ENCODE results near the gene LOXL1.

Gene LOXL1

DNA sequence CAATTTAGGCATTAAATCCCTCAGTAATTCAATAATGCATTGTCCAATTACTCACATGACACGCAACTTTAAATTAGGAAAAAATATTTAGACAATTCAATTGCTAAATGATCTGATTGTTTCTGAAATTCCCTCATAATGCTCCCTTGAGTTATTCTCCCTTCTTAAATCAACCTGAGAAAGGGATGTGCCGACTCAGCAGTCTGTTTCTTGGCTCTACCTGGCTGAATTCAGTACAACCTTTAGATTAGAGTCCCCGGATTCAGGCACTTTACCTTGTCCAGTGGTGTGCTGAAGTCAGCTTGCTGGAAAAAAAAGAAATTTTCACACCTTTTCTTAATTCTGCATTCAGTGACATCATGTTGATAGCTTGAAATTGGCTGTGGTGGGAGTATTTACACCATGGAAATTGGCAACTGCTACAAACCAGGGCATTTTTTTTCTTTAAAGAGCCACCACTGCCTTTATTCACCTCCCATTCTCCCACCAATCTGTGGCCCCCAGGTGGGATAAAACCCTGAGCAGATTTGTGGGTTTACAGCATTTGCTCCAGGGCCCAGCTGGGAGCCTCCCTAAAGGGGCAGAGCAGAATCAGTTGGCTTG lies 20.9 kb upstream of the LOXL1 start:
- H3K27me3 ChIP-seq (ENCODE audit: insufficient read depth, poor library complexity, severe bottlenecking) = no peaks in the 10 kb centered on the region
- TF ChIP-seq, protein P1, sequence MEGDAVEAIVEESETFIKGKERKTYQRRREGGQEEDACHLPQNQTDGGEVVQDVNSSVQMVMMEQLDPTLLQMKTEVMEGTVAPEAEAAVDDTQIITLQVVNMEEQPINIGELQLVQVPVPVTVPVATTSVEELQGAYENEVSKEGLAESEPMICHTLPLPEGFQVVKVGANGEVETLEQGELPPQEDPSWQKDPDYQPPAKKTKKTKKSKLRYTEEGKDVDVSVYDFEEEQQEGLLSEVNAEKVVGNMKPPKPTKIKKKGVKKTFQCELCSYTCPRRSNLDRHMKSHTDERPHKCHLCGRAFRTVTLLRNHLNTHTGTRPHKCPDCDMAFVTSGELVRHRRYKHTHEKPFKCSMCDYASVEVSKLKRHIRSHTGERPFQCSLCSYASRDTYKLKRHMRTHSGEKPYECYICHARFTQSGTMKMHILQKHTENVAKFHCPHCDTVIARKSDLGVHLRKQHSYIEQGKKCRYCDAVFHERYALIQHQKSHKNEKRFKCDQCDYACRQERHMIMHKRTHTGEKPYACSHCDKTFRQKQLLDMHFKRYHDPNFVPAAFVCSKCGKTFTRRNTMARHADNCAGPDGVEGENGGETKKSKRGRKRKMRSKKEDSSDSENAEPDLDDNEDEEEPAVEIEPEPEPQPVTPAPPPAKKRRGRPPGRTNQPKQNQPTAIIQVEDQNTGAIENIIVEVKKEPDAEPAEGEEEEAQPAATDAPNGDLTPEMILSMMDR (IDR thresholded peaks at IDR 0.05; ENCODE audit: poor library complexity, severe bottlenecking) = no peak

DNA sequence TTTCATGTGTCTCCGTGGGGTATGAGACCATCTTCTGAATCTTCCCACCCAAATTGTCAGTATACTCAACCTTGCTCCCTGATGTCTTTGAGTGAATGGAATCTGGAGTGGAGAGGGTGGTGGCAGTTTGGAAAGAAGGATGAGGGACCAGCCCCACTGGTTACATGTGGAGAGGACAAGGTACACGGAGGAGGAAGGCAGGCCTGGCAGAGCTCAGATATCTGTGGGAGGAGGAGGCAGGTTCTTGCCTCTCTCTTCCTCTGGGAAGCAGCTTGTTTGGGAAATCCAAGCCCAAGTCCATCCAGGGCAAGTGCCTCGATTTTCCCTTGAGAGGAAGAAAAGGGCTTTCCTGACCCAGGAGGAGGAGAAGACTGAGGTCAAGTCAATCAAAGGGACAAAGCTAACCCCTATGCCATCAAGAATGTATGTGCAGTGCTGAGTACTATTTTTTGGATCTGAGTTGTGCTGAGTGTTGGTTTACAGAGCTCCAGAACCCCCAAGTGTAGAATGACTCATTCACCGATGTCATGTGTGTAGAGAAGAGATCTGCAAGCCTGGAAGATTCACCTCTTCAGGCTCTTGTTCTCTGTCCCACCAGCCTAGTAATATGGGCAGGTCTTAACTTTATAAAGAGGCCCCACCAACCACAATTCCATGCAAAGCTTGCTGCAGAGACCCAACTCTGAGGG lies 19.8 kb upstream of the LOXL1 start:
- Histone ChIP-seq H3K27me3 (ENCODE audit: insufficient read depth, poor library complexity, severe bottlenecking) (no peaks in the 10 kb centered on the region), H3K4me1 (ENCODE audit: insufficient read depth, poor library complexity, severe bottlenecking) (no peaks in the 10 kb centered on the region), H3K36me3 (ENCODE audit: low read depth) (no peaks in the 10 kb centered on the region), H3K9me3 (ENCODE audit: severe bottlenecking) (no peaks in the 10 kb centered on the region), H3K4me3 (ENCODE audit: severe bottlenecking) (no peak overlapping the region), H3K27ac (ENCODE audit: poor library complexity, severe bottlenecking) (no peak overlapping the region)
- TF ChIP-seq, protein P1 (IDR thresholded peaks at IDR 0.05; ENCODE audit: poor library complexity, severe bottlenecking) = no peak
- no peak for DNase-seq (ENCODE audit: low spot score)
- ATAC-seq (ENCODE audit: low read depth) = no peak

More for the DNA sequence above, 20.9 kb upstream of the LOXL1 start:
- H3K4me1 ChIP-seq (ENCODE audit: insufficient read depth, poor library complexity, severe bottlenecking) = no peaks in the 10 kb centered on the region
- DNase-seq (ENCODE audit: low spot score) = no peak
- no peak for ATAC-seq (ENCODE audit: low read depth)
- H3K9me3 ChIP-seq (ENCODE audit: severe bottlenecking) = no peaks in the 10 kb centered on the region
- no peak overlapping the region for H3K27ac ChIP-seq (ENCODE audit: poor library complexity, severe bottlenecking)
- no peak overlapping the region for H3K4me3 ChIP-seq (ENCODE audit: severe bottlenecking)
- H3K36me3 ChIP-seq (ENCODE audit: low read depth) = no peaks in the 10 kb centered on the region

DNA sequence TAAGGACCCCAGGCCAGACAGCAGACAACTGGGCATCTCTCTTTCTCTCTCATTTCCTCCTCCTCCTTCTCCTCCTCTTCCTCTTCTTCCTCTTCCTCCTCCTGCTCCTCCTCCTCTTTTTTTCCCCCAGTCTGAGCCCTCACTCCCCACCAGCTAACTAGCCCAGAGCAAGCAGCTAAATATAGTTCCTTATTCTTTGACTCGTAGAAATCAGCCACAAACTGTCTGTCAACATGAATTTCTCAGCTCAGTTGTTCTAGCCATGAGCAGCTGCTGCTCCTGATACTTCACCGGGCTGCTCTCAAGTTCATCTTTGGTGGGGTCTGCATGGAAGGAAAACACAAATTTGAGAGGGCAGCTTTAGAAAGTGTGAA lies 19.2 kb upstream of the LOXL1 start:
- Histone ChIP-seq H3K4me1 (ENCODE audit: insufficient read depth, poor library complexity, severe bottlenecking) (no peaks in the 10 kb centered on the region), H3K4me3 (ENCODE audit: severe bottlenecking) (no peak overlapping the region), H3K27me3 (ENCODE audit: insufficient read depth, poor library complexity, severe bottlenecking) (no peaks in the 10 kb centered on the region), H3K27ac (ENCODE audit: poor library complexity, severe bottlenecking) (no peak overlapping the region), H3K9me3 (ENCODE audit: severe bottlenecking) (no peaks in the 10 kb centered on the region), H3K36me3 (ENCODE audit: low read depth) (no peaks in the 10 kb centered on the region)
- DNase-seq (ENCODE audit: low spot score) (no peak), ATAC-seq (ENCODE audit: low read depth) (no peak)
- TF ChIP-seq, protein P1 (IDR thresholded peaks at IDR 0.05; ENCODE audit: poor library complexity, severe bottlenecking) = no peak

DNA sequence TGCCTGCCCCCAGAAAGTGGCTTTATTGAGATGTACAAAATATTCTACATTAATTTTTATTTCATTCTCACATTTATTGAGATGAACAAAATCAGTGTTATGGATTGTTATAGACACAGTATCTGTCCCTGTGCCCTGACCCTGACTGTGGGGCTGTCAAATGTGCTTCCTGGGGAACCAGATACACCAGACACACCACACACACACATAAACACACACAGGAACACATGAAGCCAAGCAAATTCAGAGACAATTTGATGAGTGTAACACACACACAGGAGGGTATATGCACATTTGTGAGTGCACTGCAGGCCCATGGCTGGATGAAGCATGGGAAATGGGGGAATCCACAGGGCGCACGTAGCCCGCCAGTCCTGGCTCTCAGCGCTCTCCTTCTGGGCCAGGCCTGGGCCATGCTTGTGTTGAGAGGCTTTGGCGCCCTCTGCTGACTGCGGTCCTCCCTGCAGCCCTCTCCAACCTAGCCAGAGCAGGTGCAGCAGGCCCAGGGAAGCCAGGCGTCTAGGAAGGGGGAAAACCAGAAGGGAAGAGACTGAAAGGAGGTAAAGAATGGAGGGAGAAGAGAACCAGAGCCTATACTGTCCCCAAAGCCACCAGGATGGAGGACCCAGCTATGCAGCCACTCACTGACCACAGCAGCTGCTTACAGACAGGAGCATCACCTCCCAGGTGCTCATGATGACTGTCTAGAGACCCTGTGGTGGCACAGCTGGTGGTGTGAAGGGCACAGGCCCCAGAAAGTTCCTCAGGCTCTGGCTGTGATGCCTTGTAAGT lies 18.0 kb upstream of the LOXL1 start:
- TF ChIP-seq, protein P1 (IDR thresholded peaks at IDR 0.05; ENCODE audit: poor library complexity, severe bottlenecking) = peak; percentile 99
- peak; percentile 97 for ATAC-seq (ENCODE audit: low read depth)

More for the DNA sequence above, 18.0 kb upstream of the LOXL1 start:
- Histone ChIP-seq H3K36me3 (ENCODE audit: low read depth) (no peaks in the 10 kb centered on the region), H3K27me3 (ENCODE audit: insufficient read depth, poor library complexity, severe bottlenecking) (no peaks in the 10 kb centered on the region), H3K4me3 (ENCODE audit: severe bottlenecking) (no peak overlapping the region), H3K27ac (ENCODE audit: poor library complexity, severe bottlenecking) (no peak overlapping the region), H3K9me3 (ENCODE audit: severe bottlenecking) (no peaks in the 10 kb centered on the region), H3K4me1 (ENCODE audit: insufficient read depth, poor library complexity, severe bottlenecking) (no peaks in the 10 kb centered on the region)
- DNase-seq (ENCODE audit: low spot score) = no peak

Data from RWPE2 (cell line).